Measurements from ENCODE around the gene GLE1.
A peak's percentile ranks its signal among the peaks of the same experiment; 100 is the strongest.
"Not testable (repeated sequence)": the region's sequence is repeated elsewhere in the genome, so short reads cannot be mapped to it uniquely, and the experiment has no call there.

GLE1 gene

GRCh38 chr9:128552744-128553440 is 48.4 kb downstream of the GLE1 start:
- DNase-seq = peak; percentile 42

- no peak for DNase-seq
Observed at GRCh38 chr9:128553728-128554127, 49.2 kb downstream of the GLE1 start.

GRCh38 chr9:128554155-128554862 is 49.8 kb downstream of the GLE1 start:
- DNase-seq = no peak

GRCh38 chr9:128555180-128555721 is 50.7 kb downstream of the GLE1 start:
- no peak for DNase-seq

GRCh38 chr9:128556276-128556675 is 51.8 kb downstream of the GLE1 start:
- no peak for DNase-seq

GRCh38 chr9:128556926-128557634 is 52.6 kb downstream of the GLE1 start:
- DNase-seq = no peak

- no peak for DNase-seq
Observed at GRCh38 chr9:128558431-128559310, 54.2 kb downstream of the GLE1 start.

- DNase-seq = no peak
Observed at GRCh38 chr9:128565578-128565977, 61.1 kb downstream of the GLE1 start.

GRCh38 chr9:128568470-128569078 is 64.1 kb downstream of the GLE1 start:
- no peak for DNase-seq

GRCh38 chr9:128575469-128575868 is 71.0 kb downstream of the GLE1 start:
- DNase-seq = no peak

GRCh38 chr9:128575916-128576315 is 71.4 kb downstream of the GLE1 start:
- DNase-seq = no peak

GRCh38 chr9:128577206-128577605 is 72.7 kb downstream of the GLE1 start:
- DNase-seq = no peak

GRCh38 chr9:128579194-128579593 is 74.7 kb downstream of the GLE1 start:
- no peak for DNase-seq

- DNase-seq = no peak
Observed at GRCh38 chr9:128580731-128581130, 76.2 kb downstream of the GLE1 start.

GRCh38 chr9:128585155-128585554 is 80.6 kb downstream of the GLE1 start:
- not testable (repeated sequence) for DNase-seq

- DNase-seq = not testable (repeated sequence)
Observed at GRCh38 chr9:128586934-128587333, 82.4 kb downstream of the GLE1 start.

GRCh38 chr9:128587453-128587852 is 82.9 kb downstream of the GLE1 start:
- no peak for DNase-seq

GRCh38 chr9:128588581-128589233 is 84.2 kb downstream of the GLE1 start:
- no peak for DNase-seq
